Stimulated activated CD4-positive, alpha-beta T cell treated with anti-CD3 and anti-CD28 coated beads, Interleukin-15, amount 100 ng/mL, for 1 hour (primary cell): ENCODE data around the gene FAM78A.

Experiments
- DNase-seq, 2 donors: peaks; one replicate each; pipeline ENCODE4 v3.0.0-alpha.2; 2020; ENCODE audit warnings: low read depth in 1 of 2, low spot score in 1 of 2

Gene FAM78A, protein sequence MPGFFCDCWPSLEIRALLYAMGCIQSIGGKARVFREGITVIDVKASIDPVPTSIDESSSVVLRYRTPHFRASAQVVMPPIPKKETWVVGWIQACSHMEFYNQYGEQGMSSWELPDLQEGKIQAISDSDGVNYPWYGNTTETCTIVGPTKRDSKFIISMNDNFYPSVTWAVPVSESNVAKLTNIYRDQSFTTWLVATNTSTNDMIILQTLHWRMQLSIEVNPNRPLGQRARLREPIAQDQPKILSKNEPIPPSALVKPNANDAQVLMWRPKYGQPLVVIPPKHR

DNA sequence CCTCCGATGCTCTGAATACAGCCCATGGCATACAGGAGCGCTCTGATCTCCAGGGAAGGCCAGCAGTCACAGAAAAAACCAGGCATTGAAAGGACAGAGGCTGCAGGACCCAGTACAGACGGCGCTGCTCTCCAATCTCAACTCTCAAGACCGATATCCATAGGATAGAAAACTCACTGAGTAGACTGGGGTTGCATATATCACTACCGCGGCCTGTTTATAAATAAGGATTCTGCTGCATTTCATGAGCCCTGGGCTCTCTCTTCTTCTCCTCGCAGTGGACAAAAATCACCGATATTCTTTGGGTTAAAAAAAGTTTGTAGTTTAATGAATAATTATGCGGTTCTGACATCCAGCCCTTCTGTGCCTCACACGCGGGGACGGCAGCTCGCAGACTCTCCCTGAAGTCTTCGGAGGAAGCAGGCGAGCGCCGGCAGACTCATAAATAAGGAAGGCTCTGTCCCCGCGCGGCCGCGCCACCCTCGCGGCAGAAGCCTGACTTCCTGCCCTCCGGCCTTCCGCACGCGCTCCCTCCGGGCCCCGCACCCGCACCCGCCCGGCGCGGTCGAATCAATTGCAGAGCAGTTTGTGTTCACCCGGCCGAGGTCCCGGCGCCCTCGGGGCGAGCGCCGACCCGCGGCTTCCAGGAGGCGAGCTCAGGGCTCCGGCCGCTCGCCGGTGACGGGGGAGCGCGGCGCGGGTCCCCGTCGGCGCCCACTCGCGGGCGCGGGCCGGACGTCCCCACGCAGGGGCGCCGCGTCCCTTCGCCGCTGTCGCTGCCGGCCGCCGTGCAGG lies at the start of gene FAM78A:
FAM78A (minus strand) TSS at position 417 of the 795 bp plus-strand sequence; CDS start at position 86, 331 bp downstream.
- DNase-seq: no peak

DNA sequence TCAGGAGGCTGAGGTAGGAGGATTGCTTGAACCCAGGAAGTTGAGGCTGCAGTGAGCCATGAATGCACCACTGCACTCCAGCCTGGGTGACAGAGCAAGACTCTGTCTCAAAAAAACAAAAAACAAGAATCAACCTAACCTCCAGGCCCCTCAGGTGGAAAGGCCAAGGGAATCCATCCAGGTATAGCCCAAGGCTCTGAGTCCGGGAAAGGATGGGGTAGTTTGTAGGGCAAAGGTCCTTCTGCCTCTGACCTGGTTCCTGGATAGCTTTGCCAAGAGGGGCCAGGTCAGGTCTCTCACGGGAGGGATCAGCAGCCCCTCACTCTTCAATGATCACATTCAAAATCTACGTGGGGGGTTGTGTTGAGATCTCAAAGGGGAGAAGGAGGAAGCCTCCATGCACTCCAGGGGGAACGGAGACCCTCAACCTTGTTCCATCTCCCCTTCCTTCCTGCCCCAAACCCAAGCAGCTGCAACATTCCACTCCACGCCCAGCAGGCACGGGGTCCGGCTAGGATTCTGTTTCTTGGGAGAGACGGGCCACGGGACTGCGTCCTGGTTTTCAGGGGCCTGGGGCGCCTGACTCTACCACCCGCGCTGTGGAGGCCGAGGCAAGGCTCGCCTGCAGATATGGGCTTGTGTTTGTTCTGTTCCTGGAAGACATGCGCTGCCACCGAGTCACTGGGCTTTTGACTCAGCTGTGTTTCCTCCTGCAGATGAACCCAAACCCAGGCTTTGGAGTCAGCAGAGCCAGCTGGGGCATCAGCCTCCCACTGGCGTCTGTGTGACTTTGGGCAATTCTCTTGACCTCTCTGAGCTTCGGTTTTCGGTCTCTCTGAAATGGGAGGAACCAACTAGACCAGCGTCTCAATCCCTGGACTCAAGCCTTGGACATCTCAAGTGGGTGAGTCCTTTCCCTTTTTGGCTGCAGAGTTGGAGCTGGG lies 48.7 kb upstream of the FAM78A start:
- DNase-seq: no peak

DNA sequence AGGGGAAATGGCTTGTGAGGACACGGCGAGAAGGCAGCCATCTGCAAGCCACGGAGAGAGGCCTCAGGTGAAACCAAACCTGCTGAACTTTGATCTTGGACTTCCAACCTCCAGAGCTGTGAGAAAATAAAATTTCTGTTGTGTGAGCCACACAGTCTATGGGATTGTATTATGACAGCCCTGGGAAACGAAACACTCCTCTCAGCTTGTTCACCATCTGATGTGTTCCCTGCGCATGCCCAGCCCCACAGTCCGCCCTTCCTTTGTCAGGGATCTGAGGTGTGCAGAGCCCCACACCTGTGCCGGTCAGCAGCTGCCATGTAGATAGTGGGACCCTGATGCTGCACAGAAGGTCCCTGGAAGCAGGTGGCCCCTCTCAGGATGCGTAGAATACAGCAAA lies 47.3 kb upstream of the FAM78A start:
- no peak for DNase-seq

DNA sequence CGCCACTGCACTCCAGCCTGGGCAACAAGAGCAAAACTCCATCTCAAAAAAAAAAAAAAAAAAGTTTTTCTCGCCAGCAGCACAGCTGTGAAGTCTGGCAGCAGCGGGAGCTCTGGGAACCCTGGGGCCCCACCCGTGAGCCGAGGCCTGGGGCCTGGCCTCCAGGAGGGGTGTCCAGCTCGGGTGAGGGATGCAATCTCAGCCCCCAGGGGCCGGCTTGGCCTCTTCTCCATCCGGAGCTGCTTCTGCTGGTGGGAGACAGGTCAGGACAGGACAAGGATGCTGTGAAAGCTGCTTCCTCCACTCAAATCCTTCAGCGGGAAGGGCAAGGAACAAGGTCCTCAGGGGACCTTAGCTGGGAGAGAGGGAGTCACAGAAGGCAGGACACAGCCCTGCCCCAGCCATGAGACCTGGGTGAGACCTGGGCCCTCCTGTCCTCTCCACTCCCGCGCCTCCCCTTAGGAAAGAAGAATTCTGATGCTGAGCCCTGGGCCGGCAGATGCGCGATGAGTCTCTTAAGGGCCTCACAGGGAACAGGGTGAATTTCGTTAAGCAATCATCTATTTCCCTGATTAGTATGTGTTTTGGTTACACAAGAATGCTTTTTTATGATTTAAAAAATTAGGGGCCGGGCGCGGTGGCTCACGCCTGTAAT lies 43.8 kb upstream of the FAM78A start:
- DNase-seq: no peak

DNA sequence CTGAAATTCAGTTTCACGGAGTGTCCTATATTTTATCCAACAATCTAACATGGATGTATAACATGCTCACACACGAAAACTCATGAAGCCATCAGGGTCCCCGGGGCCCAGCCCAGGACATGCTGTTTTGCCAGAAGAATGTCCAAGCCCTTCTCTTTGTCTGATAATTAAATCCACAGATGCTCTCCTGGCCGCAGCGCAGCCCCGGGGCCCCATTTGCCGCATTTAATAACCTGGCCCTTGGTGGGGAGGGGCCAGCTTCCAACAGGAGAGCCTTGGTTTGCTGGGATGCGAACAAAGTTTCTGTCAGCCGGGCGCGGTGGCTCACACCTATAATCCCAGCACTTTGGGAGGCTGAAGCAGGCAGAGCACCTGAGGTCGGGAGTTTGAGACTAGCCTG lies 43.2 kb upstream of the FAM78A start:
- DNase-seq: no peak

DNA sequence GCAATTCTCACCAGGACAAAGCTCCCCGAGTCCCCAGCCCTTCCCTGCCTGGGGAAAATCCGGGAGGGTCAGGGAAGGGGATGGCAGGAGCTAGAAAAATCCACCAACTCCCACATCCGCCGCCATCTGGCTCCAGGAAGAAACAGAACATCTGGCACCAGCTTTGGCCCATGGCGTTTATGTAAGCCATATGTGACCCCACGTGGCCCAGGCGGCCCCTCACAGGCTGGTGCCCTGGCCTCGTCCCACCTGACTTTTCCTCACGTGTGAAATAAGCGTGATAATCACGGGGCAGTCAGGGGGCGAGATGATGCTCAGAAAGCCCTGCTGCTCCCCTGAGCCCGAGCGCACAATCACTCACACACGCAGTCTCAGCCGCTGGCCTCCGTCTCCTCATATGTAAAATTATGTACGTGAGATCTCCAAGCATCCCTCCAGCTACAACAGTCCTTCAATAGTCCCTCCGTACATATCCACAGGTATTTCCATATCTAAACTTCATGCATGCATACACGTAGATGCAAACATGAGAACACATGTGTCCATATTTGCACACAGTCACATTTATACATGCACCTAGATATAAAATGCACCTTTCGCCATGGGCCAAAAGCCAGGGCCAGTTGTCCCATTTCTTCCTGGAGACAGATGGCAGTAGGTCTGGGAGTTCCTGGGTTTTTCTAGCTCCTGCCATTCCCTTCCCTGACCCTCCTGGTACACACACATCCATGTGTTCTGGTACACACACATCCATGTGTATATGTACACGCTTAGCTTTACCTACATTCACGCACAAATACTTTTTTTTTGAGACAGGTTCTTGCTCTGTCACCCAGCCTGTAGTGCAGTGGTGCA lies 42.1 kb upstream of the FAM78A start:
- DNase-seq: no peak

DNA sequence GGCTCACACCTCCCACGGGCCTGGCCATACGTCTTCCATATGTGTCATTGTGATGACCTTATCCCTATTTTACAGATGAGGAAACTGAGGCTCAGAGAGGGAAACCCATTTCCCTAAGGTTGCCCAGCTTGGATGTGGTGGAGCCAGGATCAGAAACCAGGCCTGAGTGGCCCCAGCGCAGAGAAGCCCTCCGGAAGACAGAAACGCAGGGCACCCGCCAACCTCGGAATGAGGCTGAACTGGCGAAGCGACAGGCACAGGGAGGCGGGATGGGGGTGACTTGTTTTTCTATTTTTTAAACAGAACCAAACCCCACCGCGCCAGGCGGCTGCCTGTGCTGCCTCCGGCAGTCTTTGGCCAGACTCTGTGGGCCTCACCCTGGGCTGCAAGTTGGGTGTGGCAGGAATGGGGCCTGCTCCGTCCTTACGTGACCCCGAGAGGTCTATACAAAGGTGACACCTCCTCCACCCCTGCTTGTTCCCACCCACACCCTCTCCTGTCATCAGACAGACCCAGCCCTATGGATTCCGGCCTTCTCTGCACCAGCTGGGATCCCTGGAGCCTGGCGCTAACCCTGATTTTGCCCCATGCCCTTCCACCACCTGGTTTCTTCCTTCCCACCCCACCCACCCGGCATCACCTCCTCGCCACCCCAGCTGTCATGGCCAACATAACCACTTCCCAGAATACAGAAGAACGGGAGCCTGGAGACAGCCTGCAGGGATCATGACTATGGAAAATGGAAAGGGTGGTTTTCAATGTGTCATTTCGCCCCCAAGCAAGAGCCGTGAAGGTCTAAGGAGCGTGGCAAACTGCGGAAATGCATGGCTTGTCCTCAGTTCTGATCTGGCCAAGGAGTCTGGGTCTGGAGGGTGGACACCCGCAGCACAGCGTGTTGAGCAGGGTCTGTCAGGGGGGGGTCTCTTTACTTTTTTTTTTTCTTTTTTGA lies 36.8 kb upstream of the FAM78A start:
- no peak for DNase-seq

DNA sequence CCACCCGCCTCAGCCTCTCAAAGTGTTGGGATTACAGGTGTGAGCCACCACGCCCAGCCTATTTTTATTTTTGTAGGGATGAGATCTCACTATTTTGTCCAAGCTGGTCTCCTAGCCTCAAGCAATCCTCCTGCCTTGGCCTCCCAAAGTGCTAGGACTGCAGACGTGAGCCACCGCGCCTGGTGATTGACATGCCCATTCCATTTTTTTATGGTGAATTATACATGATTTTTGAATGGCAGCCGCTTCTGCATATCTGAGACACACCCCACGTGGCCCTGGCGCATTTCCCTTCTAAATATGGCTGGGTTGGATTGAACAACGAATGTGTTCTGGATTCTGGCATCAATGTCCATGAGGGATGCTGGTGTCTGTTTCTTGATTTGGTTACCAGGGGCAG lies 35.9 kb upstream of the FAM78A start:
- DNase-seq: no peak

DNA sequence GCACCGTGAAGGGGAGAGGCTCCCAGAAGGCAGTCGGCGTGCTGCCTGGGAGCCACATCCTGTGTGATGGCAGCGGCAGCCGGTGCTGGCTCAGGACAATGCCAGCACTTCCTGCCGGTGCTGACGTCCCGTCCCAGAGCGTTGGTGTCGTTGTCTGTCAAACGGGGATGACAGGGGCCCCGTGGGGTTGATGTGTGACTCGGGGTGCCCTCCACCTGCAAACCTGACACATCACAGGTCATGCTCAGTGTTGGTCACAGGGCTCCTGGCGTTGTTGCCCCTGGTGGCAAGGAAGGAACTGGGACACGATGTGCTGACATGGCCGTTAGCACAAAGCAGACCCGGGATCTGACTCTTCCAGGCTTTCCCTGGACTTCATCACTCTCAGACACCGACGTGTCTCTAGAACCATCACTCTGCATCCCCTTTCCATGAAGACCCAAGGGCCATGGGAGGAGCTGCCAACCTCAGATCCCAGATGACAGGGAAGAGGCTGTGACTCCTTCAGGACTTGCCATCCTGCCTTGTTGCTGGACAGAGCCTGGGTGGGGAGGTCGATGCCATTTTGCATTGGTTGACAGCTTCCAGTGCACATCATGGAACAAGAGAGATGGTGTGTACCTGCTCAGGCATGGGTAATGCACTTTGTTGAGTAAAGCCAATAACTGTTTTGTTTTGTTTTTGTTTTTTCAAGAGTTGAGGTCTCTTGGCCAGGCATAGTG lies 34.7 kb upstream of the FAM78A start:
- peak; percentile 25 to 30 for DNase-seq

DNA sequence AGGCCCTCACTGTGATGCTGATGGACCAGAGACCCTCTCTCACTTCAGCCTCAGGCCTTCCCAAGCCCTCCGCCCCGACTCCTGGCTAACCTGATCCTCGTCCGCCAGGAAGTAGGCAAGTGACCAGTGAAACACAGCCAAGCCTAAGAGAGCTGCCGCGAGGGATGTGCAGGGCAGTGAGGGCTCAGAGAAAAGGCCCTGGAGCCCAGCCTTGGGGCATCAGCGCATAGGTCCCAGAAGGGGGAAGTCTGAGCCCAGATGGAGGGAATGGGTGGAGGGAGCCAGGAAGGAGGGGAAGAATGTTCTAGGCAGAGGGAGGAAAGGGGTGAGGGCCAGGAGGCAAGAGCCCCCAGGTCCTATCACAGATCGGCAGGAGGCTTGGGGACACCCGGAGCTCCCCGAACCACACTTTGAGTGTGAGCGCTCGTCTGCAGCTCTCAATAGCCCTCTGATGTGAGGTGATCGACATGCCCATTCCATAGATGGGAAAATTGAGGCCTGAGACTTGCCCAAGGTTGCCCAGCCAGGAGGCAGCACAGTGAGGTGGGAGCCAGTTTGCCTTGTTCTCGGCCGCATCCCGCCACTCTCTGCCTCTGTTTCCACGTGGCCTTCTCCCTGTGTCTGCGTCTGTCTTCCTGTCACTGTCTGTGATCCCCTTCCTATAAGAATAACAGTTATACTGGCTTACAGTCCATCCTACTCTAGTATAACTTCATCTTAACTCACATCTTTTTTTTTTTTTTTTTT lies 33.4 kb upstream of the FAM78A start:
- DNase-seq: no peak

DNA sequence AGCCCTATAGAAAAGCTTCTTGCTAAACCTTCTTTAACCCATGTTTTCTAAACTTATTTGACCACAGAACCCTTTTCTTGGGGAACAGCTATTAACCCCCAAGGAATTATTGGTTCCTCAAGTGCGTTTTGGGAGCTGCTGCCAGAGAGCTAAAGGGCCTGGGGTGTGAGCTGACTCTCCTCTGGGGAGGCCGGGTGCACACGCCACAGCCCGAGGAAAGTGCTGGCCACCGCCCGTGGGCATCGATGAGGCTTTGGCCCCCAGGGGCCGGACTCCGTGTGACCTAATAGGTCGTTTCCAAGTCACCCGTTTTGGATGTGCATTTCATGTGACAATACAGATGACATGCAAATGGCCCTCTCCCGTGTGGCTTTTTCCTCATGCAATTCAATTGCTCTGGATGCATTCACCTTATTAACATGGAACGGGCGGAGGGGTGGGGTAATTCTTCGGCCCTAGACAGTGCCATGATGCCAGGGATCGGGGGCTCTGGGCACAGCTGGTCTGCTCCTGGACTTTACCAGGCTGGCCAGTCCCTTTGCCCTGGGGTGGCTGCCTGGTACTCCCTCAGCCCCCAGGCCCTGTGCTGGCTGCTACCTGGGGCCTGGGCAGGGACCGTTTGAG lies 32.7 kb upstream of the FAM78A start:
- no peak for DNase-seq

DNA sequence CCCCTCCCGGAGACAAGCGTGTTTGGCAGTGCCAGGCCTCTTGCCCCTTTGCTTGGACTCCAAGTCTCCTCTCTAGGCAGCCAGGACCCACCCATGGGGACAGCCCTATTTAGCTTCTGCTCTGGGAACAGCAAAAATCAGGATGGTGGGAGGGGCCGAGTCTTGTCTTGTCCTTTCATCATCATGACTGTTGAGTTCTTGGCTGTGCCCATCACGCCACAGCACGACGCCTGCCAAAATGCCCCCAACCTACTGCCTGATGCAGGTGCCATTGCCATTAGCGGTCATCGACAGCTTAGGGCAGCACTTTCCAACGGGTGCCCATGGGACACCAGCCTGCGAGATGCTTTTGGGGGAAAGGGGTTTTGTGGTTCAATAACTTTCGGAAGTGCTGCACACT lies 32.1 kb upstream of the FAM78A start:
- no peak for DNase-seq

DNA sequence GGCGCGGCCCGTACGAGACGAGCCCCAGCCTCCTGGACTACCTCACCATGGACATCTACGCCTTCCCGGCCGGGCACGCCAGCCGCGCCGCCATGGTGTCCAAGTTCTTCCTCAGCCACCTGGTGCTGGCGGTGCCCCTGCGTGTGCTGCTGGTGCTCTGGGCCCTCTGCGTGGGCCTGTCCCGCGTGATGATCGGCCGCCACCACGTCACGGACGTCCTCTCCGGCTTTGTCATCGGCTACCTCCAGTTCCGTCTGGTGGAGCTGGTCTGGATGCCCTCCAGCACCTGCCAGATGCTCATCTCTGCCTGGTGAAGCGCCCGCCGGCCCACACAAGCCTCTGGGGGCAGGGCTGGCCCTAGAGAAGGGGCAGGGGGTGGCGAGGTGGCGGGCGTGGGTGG lies 31.7 kb upstream of the FAM78A start:
- no peak for DNase-seq

DNA sequence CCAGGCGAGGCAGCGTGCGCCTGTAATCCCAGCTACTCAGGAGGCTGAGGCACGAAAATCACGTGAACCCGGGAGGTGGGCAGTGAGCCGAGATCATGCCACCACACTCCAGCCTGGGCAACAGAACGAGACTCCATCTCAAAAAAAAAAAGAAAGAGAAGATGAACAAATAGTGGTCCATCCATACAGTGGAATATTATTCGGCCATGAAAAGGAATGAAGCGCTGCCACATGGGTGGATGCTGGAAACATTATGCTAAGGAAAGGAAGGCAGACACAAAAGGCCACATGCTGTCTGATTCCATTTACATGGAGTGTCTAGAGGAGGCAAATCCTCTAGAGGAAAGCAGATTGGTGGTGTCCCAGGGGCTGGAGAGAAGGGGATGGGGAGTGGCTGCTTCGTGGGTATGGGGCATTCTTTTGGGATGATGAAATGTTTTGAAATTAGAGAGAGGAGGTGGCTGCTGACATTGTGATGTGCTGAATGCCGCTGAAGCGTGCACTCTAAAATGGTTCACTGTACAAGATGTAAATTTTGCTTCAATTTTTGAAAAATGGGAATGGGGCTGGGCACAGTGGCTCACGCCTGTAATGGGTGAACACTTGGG lies 30.2 kb upstream of the FAM78A start:
- no peak for DNase-seq

DNA sequence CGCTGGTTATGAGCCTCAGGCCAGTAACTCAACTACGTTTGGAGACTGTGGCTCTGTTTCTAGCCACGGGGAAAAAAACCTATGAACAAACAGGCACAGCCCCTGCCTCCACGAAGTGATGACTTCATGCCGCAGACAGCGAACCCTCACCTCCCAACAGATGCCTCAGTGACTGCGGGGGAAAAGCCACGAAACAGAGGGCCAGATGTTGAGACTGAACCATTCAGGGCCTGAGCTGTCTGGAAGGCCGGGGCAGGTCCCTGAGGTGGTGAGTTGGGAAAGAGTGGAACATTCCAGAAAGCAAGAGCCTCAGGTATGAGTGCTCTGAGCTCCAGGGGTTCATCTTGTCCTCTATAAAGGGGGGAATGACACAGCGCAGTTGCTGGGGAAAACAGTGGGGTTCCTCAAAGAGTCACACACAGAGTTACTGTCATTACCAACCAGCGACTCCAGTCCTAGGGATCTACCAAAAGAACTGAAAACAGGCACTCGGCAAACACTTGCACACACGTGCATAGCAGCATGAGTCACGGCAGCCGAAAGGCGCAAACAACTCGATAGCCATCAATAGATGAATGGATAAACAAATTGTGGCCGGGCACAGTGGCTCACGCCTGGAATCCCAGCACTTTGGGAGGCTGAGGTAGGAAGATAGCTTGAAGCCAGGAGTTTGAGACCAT lies 28.5 kb upstream of the FAM78A start:
- no peak for DNase-seq
